CD4-positive, alpha-beta T cell treated with Interleukin-21 for 1 hour (primary cell): ENCODE results near the gene SUMO1.
A peak's percentile ranks its signal among the peaks of the same experiment; 100 is the strongest.
"Not testable (repeated sequence)": the region's sequence is repeated elsewhere in the genome, so short reads cannot be mapped to it uniquely, and the experiment has no call there.

ENCODE experiments used
- DNase-seq: peaks from one replicate; pipeline ENCODE4 v3.0.0-alpha.2; 2020

Gene SUMO1

GRCh38 chr2:202238234-202239197 lies at the start of gene SUMO1:
SUMO1 (minus strand) TSS chr2:202238597; CDS start chr2:202238451, 146 bp downstream.
- peak; percentile 93 for DNase-seq

DNA sequence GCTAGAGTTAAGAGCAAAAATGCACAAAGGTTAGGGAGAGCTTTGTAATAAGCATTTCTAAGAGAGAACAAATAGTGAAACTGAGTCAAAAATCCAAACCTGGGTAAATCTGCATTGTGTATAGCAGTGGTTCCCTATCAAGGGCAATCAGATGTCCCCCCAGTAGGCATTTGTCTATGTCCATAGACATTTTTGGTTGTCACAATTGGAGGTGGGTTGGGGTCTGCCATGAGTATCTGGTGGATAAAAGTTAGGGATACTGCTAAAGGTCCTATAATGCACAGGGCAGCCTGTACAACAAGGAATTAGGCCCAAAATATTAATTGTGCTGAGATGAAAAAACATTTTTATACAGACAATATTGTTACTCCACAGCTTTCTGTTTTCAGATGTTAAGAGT lies 48.2 kb upstream of the SUMO1 start:
- no peak for DNase-seq

GRCh38 chr2:202278944-202279343 lies 40.5 kb upstream of the SUMO1 start:
- no peak for DNase-seq

GRCh38 chr2:202278036-202278760 lies 39.8 kb upstream of the SUMO1 start:
- DNase-seq = no peak

GRCh38 chr2:202276078-202276720 lies 37.8 kb upstream of the SUMO1 start:
- not testable (repeated sequence) for DNase-seq

DNA sequence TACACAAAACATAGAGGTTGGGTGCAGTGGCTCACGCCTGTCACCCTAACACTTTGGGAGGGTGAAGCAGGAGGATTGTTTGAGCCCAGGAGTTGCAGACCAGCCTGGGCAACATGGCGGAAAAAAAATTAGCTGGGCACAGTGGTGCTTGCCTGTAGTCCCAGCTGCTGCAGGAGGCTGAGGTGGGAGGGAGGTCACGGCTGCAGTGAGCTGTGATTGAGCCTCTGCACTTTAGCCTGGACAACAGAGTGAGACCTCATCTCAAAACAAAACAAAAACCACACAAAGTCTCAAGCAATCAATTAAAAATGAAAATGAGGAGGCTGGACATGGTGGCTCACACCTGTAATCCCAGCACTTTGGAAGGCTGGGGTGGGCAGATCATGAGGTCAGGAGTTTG lies 32.1 kb upstream of the SUMO1 start:
- DNase-seq = no peak

GRCh38 chr2:202269585-202269984 lies 31.2 kb upstream of the SUMO1 start:
- peak; percentile 50 for DNase-seq

DNA sequence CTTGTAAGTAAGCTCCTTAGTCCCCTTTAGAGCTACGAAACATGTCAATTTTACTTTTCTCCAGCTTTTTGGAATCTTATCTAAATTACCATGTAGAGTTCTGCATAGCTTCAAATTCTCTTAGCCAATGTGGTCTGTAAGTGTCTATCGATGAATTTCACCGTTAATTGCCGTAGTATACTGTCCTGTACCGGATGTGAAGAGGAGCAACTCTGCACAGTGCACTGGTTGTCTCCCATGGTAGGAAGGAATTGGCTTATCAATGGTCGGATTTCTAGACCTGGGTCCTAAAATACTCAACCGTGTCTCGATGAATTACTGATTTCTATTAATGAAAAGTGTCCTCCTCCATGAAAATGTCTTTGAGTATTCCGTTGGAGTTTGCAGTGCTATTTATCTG lies 29.1 kb upstream of the SUMO1 start:
- peak; percentile 37 for DNase-seq

GRCh38 chr2:202265467-202266277 lies 27.3 kb upstream of the SUMO1 start, which contains the start of gene NOP58:
NOP58 (plus strand) TSS chr2:202265763; CDS start chr2:202265942, 179 bp downstream.
- peak; percentile 95 for DNase-seq

GRCh38 chr2:202261531-202261930 lies 23.1 kb upstream of the SUMO1 start:
- DNase-seq = no peak

- no peak for DNase-seq
Observed at GRCh38 chr2:202251494-202251893, 13.1 kb upstream of the SUMO1 start.

- DNase-seq = no peak
Observed at GRCh38 chr2:202249521-202250253, 11.3 kb upstream of the SUMO1 start.

GRCh38 chr2:202247710-202248109 lies 9.3 kb upstream of the SUMO1 start:
- not testable (repeated sequence) for DNase-seq

DNA sequence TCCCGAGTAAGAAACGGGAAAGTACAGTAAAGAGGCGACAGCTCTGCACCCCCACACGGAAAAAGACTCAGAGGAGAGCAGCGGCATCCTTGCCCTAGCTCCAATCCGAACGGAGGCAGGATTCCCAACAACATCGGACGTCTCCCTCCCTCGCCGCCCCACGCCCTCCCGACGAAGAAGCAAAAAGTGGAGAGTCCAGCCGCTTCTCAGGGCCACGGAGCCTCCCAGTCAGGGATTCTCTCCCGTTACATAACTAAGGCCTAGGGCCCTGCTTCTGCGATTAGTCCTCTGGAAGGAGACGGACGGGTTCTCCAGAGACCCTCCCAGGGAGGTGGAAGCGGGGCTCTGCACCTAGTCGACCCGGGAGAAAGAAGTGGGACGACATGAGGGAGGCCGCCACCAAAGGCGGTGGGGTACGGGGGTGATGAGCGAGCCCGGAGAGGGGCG lies 587 bp downstream of the SUMO1 start:
- DNase-seq = peak; percentile 28

GRCh38 chr2:202221873-202222272 lies 16.5 kb downstream of the SUMO1 start:
- no peak for DNase-seq

GRCh38 chr2:202215179-202215578 lies 23.2 kb downstream of the SUMO1 start:
- no peak for DNase-seq

GRCh38 chr2:202208526-202208925 lies 29.9 kb downstream of the SUMO1 start:
- no peak for DNase-seq

- DNase-seq = no peak
Observed at GRCh38 chr2:202204855-202205254, 33.5 kb downstream of the SUMO1 start.

DNA sequence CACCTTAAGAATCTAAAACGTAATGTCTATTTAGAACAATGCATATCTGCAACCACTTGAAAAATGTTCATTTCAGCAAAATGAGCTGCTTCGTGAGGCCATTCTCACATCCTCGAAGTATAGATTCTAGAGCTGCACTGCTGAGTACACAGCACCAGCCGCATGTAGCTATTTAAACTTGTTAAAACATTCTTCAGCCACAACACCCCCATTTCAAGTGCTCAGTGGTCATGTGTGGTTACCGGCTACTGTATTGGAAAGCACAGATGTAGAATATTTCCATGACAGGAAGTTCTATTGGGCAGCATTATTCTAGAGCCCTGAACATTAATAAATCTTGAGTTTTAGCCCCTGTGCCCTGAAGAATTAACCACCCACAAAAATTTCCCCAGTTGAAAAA lies 35.0 kb downstream of the SUMO1 start:
- no peak for DNase-seq

DNA sequence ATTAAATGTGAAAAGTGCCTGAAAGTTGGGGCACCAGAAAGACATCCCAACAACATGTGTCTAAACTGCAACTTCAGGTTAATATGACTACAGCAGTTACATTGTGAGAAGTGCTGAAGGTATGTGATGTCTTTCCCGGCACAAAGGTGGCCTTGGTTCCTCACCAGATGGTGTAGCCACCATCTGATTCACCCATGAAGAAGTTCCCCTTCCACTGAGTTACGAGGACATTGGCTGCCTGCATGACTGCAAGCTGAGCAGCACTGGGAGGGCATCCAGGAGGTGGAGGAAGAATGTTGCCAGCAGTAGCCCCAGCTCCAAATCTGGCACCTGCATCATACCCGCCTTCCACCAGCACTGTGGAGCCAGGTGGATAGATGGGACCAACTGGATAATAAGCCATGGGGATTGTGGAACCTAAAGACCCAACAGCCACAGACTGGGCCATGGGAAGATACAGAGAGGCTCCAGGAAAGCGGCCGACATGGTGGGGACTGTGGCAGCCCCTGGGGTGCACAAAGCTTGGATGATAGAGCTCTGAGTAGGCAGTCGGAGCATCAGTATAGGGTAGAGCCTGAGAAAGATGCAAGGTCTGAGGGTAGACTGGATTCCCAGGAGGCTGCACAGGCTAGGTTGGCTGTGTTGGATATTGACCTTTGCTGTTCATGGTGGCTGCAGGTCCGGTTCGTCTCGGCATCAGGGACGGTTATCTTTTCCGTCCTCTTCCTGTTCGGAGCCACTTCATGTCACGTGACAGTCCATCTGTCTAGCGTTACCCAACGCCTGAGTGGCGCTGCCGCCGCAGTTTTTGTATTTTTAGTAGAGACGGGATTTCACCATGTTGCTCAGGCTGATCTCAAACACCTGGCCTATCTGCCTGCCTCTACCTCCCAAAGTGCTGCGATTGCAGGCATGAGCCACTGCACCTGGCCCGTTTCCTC lies 36.9 kb downstream of the SUMO1 start:
- DNase-seq = no peak
